ENCODE data around the gene VSNL1. TPM values are rescaled to one million over a fixed set of nuclear protein-coding genes. Genes with fewer than 3 reads are reported as not detected.

Gene VSNL1
- total RNA-seq, 1 donor from 2014 or later, result 2.1 TPM

GRCh38 chr2:17590342-17590911, 49.9 kb downstream of the VSNL1 start:
- no peaks in the 10 kb centered on the region for H3K9me3 Mint-ChIP-seq
- no peak for DNase-seq (ENCODE audit: low read depth, low spot score)
- no peak overlapping the region for H3K4me3 Mint-ChIP-seq
- TF ChIP-seq CTCF (conservative IDR thresholded peaks at IDR 0.05), result no peak
- H3K27ac Mint-ChIP-seq (ENCODE audit: unreplicated experiment), result no peak overlapping the region
- no peaks in the 10 kb centered on the region for H3K4me1 Mint-ChIP-seq
- no peaks in the 10 kb centered on the region for H3K36me3 Mint-ChIP-seq (ENCODE audit: low read depth)
- H3K27me3 Mint-ChIP-seq (ENCODE audit: low read depth), result no peaks in the 10 kb centered on the region

GRCh38 chr2:17591846-17592245, 51.4 kb downstream of the VSNL1 start:
- Mint-ChIP-seq H3K27me3 (ENCODE audit: low read depth) (no peaks in the 10 kb centered on the region), H3K36me3 (ENCODE audit: low read depth) (no peaks in the 10 kb centered on the region), H3K4me3 (no peak overlapping the region), H3K4me1 (no peaks in the 10 kb centered on the region), H3K9me3 (no peaks in the 10 kb centered on the region), H3K27ac (ENCODE audit: unreplicated experiment) (no peak overlapping the region)
- TF ChIP-seq CTCF (conservative IDR thresholded peaks at IDR 0.05), result no peak
- DNase-seq (ENCODE audit: low read depth, low spot score), result no peak

- no peaks in the 10 kb centered on the region for H3K9me3 Mint-ChIP-seq
- TF ChIP-seq CTCF (conservative IDR thresholded peaks at IDR 0.05), result no peak
- no peak overlapping the region for H3K4me3 Mint-ChIP-seq
- no peaks in the 10 kb centered on the region for H3K4me1 Mint-ChIP-seq
- no peak overlapping the region for H3K27ac Mint-ChIP-seq (ENCODE audit: unreplicated experiment)
- H3K36me3 Mint-ChIP-seq (ENCODE audit: low read depth), result no peaks in the 10 kb centered on the region
- DNase-seq (ENCODE audit: low read depth, low spot score), result no peak
- H3K27me3 Mint-ChIP-seq (ENCODE audit: low read depth), result no peaks in the 10 kb centered on the region
These were observed 52.4 kb downstream of the VSNL1 start for GRCh38 chr2:17592731-17593409.

GRCh38 chr2:17593445-17593840, 52.9 kb downstream of the VSNL1 start:
- DNase-seq (ENCODE audit: low read depth, low spot score), result no peak
- no peak overlapping the region for H3K4me3 Mint-ChIP-seq
- H3K4me1 Mint-ChIP-seq, result no peaks in the 10 kb centered on the region
- H3K27me3 Mint-ChIP-seq (ENCODE audit: low read depth), result no peaks in the 10 kb centered on the region
- no peaks in the 10 kb centered on the region for H3K36me3 Mint-ChIP-seq (ENCODE audit: low read depth)
- H3K27ac Mint-ChIP-seq (ENCODE audit: unreplicated experiment), result no peak overlapping the region
- no peaks in the 10 kb centered on the region for H3K9me3 Mint-ChIP-seq
- no peak for TF ChIP-seq CTCF (conservative IDR thresholded peaks at IDR 0.05)

GRCh38 chr2:17593841-17594491, 53.5 kb downstream of the VSNL1 start:
- no peak for DNase-seq (ENCODE audit: low read depth, low spot score)
- Mint-ChIP-seq H3K27ac (ENCODE audit: unreplicated experiment) (no peak overlapping the region), H3K36me3 (ENCODE audit: low read depth) (no peaks in the 10 kb centered on the region), H3K4me1 (no peaks in the 10 kb centered on the region), H3K9me3 (no peaks in the 10 kb centered on the region), H3K27me3 (ENCODE audit: low read depth) (no peaks in the 10 kb centered on the region), H3K4me3 (no peak overlapping the region)
- TF ChIP-seq CTCF (conservative IDR thresholded peaks at IDR 0.05), result no peak
